Heart right ventricle (tissue), 16 donors: Measurements from ENCODE around the gene BCDIN3D. TPM values are rescaled to one million over a fixed set of nuclear protein-coding genes. Genes with fewer than 3 reads are reported as not detected.
A peak's percentile ranks its signal among the peaks of the same experiment; 100 is the strongest.
"Not testable (repeated sequence)": the region's sequence is repeated elsewhere in the genome, so short reads cannot be mapped to it uniquely, and the experiment has no call there.

Source experiments
- ATAC-seq, 8 donors: fragments of 200-7000 bp; cut with Tn5 transposase; one replicate each; pipeline ENCODE4 v1.9.1; 2020; ENCODE audit warnings: mild to moderate bottlenecking in 8 of 8, moderate library complexity in 8 of 8, moderate number of reproducible peaks in 1 of 8
- DNase-seq, 2 donors: peaks; one replicate each; pipeline ENCODE4 v3.0.0-alpha.2; 2020
- H3K27ac ChIP-seq, 10 donors: fragments of 200-600 bp; sonication (generic) in 2 of 10; one replicate each; pipeline versions ENCODE4 v1.5.0 to v1.8.0; 2020 to 2022; ENCODE audit warnings: mild to moderate bottlenecking in 3 of 10
- H3K27me3 ChIP-seq, 7 donors: fragments of 200-600 bp; one replicate each; pipeline ENCODE4 v1.8.0; 2021 to 2022; ENCODE audit warnings: mild to moderate bottlenecking in 2 of 7
- H3K36me3 ChIP-seq, 9 donors: fragments of 200-600 bp; sonication (generic) in 1 of 9; one replicate each; pipeline versions ENCODE4 v1.5.0 to v1.8.0; 2020 to 2022; ENCODE audit warnings: mild to moderate bottlenecking in 2 of 9
- H3K4me1 ChIP-seq, 9 donors: fragments of 200-600 bp; sonication (generic) in 1 of 9; one replicate each; pipeline versions ENCODE4 v1.5.0 to v1.8.0; 2020 to 2022; ENCODE audit warnings: mild to moderate bottlenecking in 4 of 9
- H3K4me3 ChIP-seq, 10 donors: fragments of 200-600 bp; sonication (generic) in 2 of 10; one replicate each; pipeline versions ENCODE4 v1.5.0 to v1.8.0; 2020 to 2022; ENCODE audit warnings: mild to moderate bottlenecking in 7 of 10, moderate library complexity in 2 of 10
- H3K9me3 ChIP-seq, 11 donors: fragments of 200-600 bp in 10 of 11; sonication (generic) in 2 of 11; one replicate each; pipeline versions ENCODE4 v1.5.0 to v1.8.0; 2013 to 2022; ENCODE audit warnings: mild to moderate bottlenecking in 2 of 11, control low read depth in 1 of 11, moderate library complexity in 1 of 11
- WGBS, 2 donors: extraction: QIAGEN DNeasy Blood & Tissue Kit; methylation state at CpG; one replicate each; pipeline ENCODE4 v1.1.7; 2013; ENCODE audit warnings: inconsistent platforms in 1 of 2; 5-methylcytosine and 5-hydroxymethylcytosine counted together
- intact Hi-C, 10 donors: fragments of 100-400 bp; cut with DNase I; formaldehyde crosslinking; loops; one replicate each; pipeline versions ENCODE4 v1.11.1 to v1.14.2; 2022
- polyA plus RNA-seq, 2 donors: library from polyadenylated mRNA; stranded (reverse); fragments of 200-250 nt; gene quantifications; one replicate each; pipeline ENCODE4 v1.2.3, GENCODE V29; 2013
- total RNA-seq, 10 donors: library from RNA; stranded (reverse); fragmentation: NEBNext Ultra II Directional in 3 of 10; extraction: Animal tissue kit (Norgen Biotek cat#: 25700) in 3 of 10; gene quantifications; one replicate each; pipeline versions ENCODE4 v1.2.1 to v1.2.4, GENCODE V29; 2021 to 2023
- TF ChIP-seq, protein P1 (sequence below), 9 donors: fragments of 200-600 bp; sonication (generic) in 2 of 9; IDR thresholded peaks; one replicate each; pipeline versions ENCODE4 v1.5.0 to v1.8.0; 2021 to 2022; ENCODE audit warnings: antibody characterized with exemption in 9 of 9, mild to moderate bottlenecking in 5 of 9, moderate library complexity in 1 of 9
- donor health status: Arrhythmogenic right ventricular cardiomyopathy.
- donor health status: ischemic (EF 13 %, LVEDD 7.1; RV severe dilation, severe dysfunction).
- donor health status: healthy with polysubstance abuse.
- donor health status: DM: no; HTN: yes; CAD: no.
- donor health status: DM: no; HTN: no; CAD: no.
- donor health status: ischemic (EF 25% LVEDD 6.9; RV normal size, moderate dysfunction).
- donor health status: ischemic (EF 25% LVEDD 5.7; RV mildly dilated, moderate dysfunction).
- donor health status: healthy.
- donor health status: DM: yes; HTN: yes; CAD: no.
- donor health status: Ischemic cardiomyopathy.
- donor health status: ischemic (EF 35%, LVEDD 5.7; RV mildly dilated, moderate dysfunction).
- donor health status: nonischemic (EF 11% LVEDD 7.7; RV severe dilation, severe dysfunction).
- donor health status: DM: yes; HTN: yes; CAD: no.
- donor health status: PGD.
- donor health status: ischemic (EF 29% LVEDD 5.4; RV normal size, mild dysfunction).
- donor health status: nonischemic (EF 23%, LVEDD 6.1; RV moderate dilation, normal function).

Gene BCDIN3D
- total and polyA plus RNA-seq, 12 donors, result 1.1 to 3.9 (median 2.1) TPM

DNA sequence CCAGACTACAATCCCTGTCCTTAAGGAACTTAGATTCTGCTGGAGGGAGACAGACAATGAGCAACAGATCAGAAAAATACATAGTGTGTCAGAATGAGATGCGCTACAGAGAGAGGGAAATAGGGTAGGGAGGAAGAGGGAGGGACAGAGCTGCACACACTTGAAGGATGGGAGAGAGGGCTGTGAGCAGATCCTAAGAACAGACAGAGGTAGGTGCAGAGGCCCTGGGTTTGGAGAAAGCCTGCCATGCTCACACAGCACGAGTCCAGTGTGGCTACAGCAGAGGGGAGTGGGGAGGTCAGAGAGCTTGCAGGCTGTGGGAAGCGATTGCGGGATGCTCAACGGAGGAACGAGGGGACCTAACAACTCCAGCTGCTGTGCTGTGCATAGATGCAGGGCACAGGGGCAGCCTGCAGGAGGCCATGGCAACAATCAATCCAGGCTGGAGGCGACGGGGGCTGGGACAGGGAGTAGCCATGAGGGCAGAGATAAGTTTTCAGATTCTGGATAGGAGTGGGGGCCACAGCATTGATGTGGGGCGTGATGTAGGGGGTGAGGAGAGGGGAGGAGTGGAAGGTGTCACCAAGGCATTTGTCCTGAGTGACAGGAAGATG is 40.1 kb upstream of the BCDIN3D start:
- Histone ChIP-seq H3K4me1 (no peaks in the 10 kb centered on the region), H3K4me3 (no peak overlapping the region), H3K27me3 (peaks cover 0 to 25% (median 18%) of the 10 kb centered on the region in 7 donors), H3K27ac (no peak overlapping the region), H3K36me3 (no peaks in the 10 kb centered on the region), H3K9me3 (no peaks in the 10 kb centered on the region)
- 72 to 74% methylated on average over 9 of the region's 9 CpGs for WGBS, 2 donors
- intact Hi-C loops, result no loop called here
- TF ChIP-seq, protein P1, sequence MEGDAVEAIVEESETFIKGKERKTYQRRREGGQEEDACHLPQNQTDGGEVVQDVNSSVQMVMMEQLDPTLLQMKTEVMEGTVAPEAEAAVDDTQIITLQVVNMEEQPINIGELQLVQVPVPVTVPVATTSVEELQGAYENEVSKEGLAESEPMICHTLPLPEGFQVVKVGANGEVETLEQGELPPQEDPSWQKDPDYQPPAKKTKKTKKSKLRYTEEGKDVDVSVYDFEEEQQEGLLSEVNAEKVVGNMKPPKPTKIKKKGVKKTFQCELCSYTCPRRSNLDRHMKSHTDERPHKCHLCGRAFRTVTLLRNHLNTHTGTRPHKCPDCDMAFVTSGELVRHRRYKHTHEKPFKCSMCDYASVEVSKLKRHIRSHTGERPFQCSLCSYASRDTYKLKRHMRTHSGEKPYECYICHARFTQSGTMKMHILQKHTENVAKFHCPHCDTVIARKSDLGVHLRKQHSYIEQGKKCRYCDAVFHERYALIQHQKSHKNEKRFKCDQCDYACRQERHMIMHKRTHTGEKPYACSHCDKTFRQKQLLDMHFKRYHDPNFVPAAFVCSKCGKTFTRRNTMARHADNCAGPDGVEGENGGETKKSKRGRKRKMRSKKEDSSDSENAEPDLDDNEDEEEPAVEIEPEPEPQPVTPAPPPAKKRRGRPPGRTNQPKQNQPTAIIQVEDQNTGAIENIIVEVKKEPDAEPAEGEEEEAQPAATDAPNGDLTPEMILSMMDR (IDR thresholded peaks at IDR 0.05), result no peak
- ATAC-seq, result no peak
- DNase-seq, result no peak

DNA sequence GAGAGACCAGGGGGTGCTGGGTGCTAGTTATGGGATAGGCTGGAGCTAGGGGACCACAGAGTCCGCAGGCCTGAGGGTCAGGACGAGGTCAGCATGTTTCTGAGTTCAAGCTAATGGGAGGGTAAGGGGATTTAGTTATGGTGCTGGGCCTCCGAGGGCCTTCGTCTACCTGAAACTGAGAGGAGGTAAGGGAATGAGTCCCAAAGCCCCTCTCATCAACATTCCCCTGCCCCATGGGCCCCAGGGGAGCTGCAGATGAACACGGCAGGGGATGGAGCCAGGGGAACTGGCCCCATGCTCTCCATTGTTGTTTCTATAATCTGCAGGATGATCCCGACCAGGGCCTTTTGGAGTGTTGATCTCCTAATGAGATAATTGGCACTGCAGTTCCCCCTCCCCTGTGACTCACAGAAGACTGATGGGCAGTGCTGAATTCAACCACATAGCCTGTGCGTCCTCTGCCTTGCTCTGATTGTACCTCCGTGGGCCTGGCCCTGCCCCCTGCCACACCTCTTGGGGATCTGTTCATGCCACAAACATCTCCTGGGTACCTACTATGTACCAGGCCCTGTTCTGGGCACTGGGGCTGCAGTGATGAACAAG is 39.4 kb upstream of the BCDIN3D start:
- TF ChIP-seq, protein P1 (IDR thresholded peaks at IDR 0.05), result no peak
- DNase-seq, result no peak
- peaks cover 0 to 25% (median 18%) of the 10 kb centered on the region in 7 donors for H3K27me3 ChIP-seq
- H3K27ac ChIP-seq, result no peak overlapping the region
- no peak for ATAC-seq
- H3K36me3 ChIP-seq, result no peaks in the 10 kb centered on the region
- no peaks in the 10 kb centered on the region for H3K4me1 ChIP-seq
- no peak overlapping the region for H3K4me3 ChIP-seq
- WGBS, 2 donors, result 75 to 84% methylated on average over 8 of the region's 8 CpGs
- H3K9me3 ChIP-seq, result no peaks in the 10 kb centered on the region
- intact Hi-C loops, result no loop called here

- Histone ChIP-seq H3K9me3 (no peaks in the 10 kb centered on the region), H3K27ac (no peak overlapping the region), H3K36me3 (no peaks in the 10 kb centered on the region), H3K4me3 (no peak overlapping the region), H3K27me3 (peaks cover 0 to 23% (median 18%) of the 10 kb centered on the region in 7 donors), H3K4me1 (no peaks in the 10 kb centered on the region)
- 85 to 89% methylated on average over 16 of the region's 16 CpGs for WGBS, 2 donors
- intact Hi-C loops, result no loop called here
- TF ChIP-seq, protein P1 (IDR thresholded peaks at IDR 0.05), result no peak
- DNase-seq, result no peak
- no peak for ATAC-seq
Observed at GRCh38 chr12:49881415-49882247, 38.7 kb upstream of the BCDIN3D start.

- no peak for DNase-seq
Observed at GRCh38 chr12:49880756-49881414, 38.0 kb upstream of the BCDIN3D start.

DNA sequence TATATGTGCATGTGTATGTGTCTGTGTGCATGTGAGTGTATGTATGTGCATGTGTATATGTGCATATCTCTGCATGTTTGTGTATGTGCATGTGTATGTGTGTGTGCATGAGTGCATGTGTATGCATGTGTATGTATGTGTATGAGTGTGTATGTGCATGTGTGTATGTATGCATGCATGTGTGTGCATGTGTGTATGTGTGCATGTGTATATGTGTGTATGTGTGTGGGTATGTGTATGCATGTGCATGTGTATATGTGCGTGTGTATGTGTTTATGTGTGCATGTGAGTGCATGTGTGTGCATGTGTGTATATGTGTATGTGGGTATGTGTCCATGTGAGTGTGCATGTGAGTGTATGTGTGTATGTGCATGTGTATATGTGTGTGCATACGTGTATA is 36.2 kb upstream of the BCDIN3D start:
- H3K9me3 ChIP-seq, ATAC-seq, H3K4me3 ChIP-seq, DNase-seq, H3K27ac ChIP-seq, H3K36me3 ChIP-seq, H3K4me1 ChIP-seq, intact Hi-C loops: not testable (repeated sequence)
- 89 to 94% methylated on average over 2 of the region's 2 CpGs for WGBS, 2 donors
- H3K27me3 ChIP-seq, result peaks cover 0 to 12% (median 6%) of the 10 kb centered on the region in 7 donors

More at GRCh38 chr12:49880756-49881414, 38.0 kb upstream of the BCDIN3D start:
- peak in 2 of 8 donors; percentile 36 to 41 for ATAC-seq
- peaks cover 0 to 23% (median 18%) of the 10 kb centered on the region in 7 donors for H3K27me3 ChIP-seq
- H3K36me3 ChIP-seq, result no peaks in the 10 kb centered on the region
- TF ChIP-seq, protein P1 (IDR thresholded peaks at IDR 0.05), result no peak
- no peaks in the 10 kb centered on the region for H3K4me1 ChIP-seq
- no peak overlapping the region for H3K4me3 ChIP-seq
- 69 to 79% methylated on average over 5 of the region's 5 CpGs for WGBS, 2 donors
- H3K9me3 ChIP-seq, result no peaks in the 10 kb centered on the region
- intact Hi-C loops, result no loop called here
- no peak overlapping the region for H3K27ac ChIP-seq
